HG02973 (cell line): ENCODE measurements around the gene EMX2.

Experiments
- ATAC-seq: cut with Tn5 transposase; IDR thresholded peaks from one replicate; pipeline ENCODE4 v1.9.1; 2021; ENCODE audit warnings: moderate library complexity; ENCODE audit not compliant: unreplicated experiment

Gene EMX2

GRCh38 chr10:117543225-117544003 lies 868 bp downstream of the EMX2 start:
- no peak for ATAC-seq

GRCh38 chr10:117544004-117544701 lies 1.6 kb downstream of the EMX2 start:
- ATAC-seq: no peak

- ATAC-seq: no peak
These were observed 2.2 kb downstream of the EMX2 start for GRCh38 chr10:117544711-117545140.

- ATAC-seq: no peak
These were observed 2.8 kb downstream of the EMX2 start for GRCh38 chr10:117545141-117546019.

- no peak for ATAC-seq
These were observed 3.6 kb downstream of the EMX2 start for GRCh38 chr10:117546020-117546580.

- ATAC-seq: no peak
These were observed 4.1 kb downstream of the EMX2 start for GRCh38 chr10:117546581-117547015.

GRCh38 chr10:117547016-117547715 lies 4.6 kb downstream of the EMX2 start:
- ATAC-seq: no peak

- no peak for ATAC-seq
These were observed 5.4 kb downstream of the EMX2 start for GRCh38 chr10:117547716-117548668.

GRCh38 chr10:117549100-117549585 lies 6.6 kb downstream of the EMX2 start:
- no peak for ATAC-seq

GRCh38 chr10:117550076-117550475 lies 7.5 kb downstream of the EMX2 start:
- no peak for ATAC-seq

GRCh38 chr10:117550599-117551329 lies 8.2 kb downstream of the EMX2 start:
- ATAC-seq: no peak

- no peak for ATAC-seq
These were observed 9.0 kb downstream of the EMX2 start for GRCh38 chr10:117551330-117552155.

GRCh38 chr10:117552156-117552631 lies 9.6 kb downstream of the EMX2 start:
- ATAC-seq: no peak

- no peak for ATAC-seq
These were observed 10.2 kb downstream of the EMX2 start for GRCh38 chr10:117552701-117553141.

GRCh38 chr10:117553142-117553814 lies 10.7 kb downstream of the EMX2 start:
- ATAC-seq: no peak

GRCh38 chr10:117553815-117554172 lies 11.2 kb downstream of the EMX2 start:
- no peak for ATAC-seq
